Osteocyte (in vitro differentiated cells): Measurements from ENCODE around the gene CCDC141. TPM values are rescaled to one million over a fixed set of nuclear protein-coding genes. Genes with fewer than 3 reads are reported as not detected.

Experiments used
- DNase-seq: peaks from one replicate; pipeline ENCODE4 v3.0.0; 2021; ENCODE audit warnings: mixed read lengths; ENCODE audit not compliant: unreplicated experiment; ENCODE audit errors: extremely low spot score
- H3K27ac Mint-ChIP-seq: one replicate; pipeline ENCODE4 v1.8.0; 2021; ENCODE audit warnings: mild to moderate bottlenecking, mixed read lengths; ENCODE audit not compliant: unreplicated experiment
- H3K27me3 Mint-ChIP-seq: one replicate; pipeline ENCODE4 v1.8.0; 2021; ENCODE audit warnings: mixed read lengths; ENCODE audit not compliant: unreplicated experiment
- H3K36me3 Mint-ChIP-seq: one replicate; pipeline ENCODE4 v1.8.0; 2021; ENCODE audit warnings: mixed read lengths; ENCODE audit not compliant: unreplicated experiment
- H3K4me1 Mint-ChIP-seq: one replicate; pipeline ENCODE4 v1.8.0; 2021; ENCODE audit warnings: mixed read lengths; ENCODE audit not compliant: unreplicated experiment
- H3K4me3 Mint-ChIP-seq: one replicate; pipeline ENCODE4 v1.8.0; 2021; ENCODE audit warnings: mild to moderate bottlenecking, moderate library complexity, mixed read lengths; ENCODE audit not compliant: unreplicated experiment
- H3K9me3 Mint-ChIP-seq: one replicate; pipeline ENCODE4 v1.8.0; 2021; ENCODE audit warnings: mixed read lengths; ENCODE audit not compliant: unreplicated experiment
- total RNA-seq: library from RNA; stranded (reverse); gene quantifications from 2 replicates; pipeline ENCODE4 v1.2.1, GENCODE V29; 2021
- TF ChIP-seq, protein P1 (sequence below): fragments of 200-600 bp; sonication (generic); IDR thresholded peaks from 2 replicates; pipeline ENCODE4 v1.5.0; 2021; ENCODE audit warnings: antibody characterized with exemption, mild to moderate bottlenecking, moderate library complexity

CCDC141 gene
- total RNA-seq, 1 donor from 2014 or later, result not detected

DNA sequence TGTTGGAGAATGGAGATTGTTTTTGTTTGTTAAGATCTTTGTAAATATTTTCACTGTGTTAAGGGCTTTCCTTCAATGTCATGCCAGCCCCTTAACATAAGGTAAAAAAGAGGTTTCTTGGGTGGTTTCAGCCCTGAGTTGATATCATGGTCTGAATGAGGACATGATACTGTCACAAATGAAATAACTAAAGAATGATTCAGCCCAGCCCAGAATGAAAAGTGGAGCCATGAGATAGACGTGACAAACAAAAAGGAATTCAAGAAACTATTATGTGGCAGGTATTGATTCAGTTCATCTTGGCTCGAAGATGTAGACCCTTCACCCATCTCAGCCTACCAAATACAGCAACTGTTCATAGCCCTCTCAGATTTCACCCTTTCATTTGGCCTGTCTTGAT, 154.1 kb downstream of the CCDC141 start:
- H3K27ac Mint-ChIP-seq, result no peak overlapping the region
- DNase-seq, result no peak
- H3K36me3 Mint-ChIP-seq, result no peaks in the 10 kb centered on the region
- H3K27me3 Mint-ChIP-seq, result peaks cover 37% of the 10 kb centered on the region
- TF ChIP-seq, protein P1, sequence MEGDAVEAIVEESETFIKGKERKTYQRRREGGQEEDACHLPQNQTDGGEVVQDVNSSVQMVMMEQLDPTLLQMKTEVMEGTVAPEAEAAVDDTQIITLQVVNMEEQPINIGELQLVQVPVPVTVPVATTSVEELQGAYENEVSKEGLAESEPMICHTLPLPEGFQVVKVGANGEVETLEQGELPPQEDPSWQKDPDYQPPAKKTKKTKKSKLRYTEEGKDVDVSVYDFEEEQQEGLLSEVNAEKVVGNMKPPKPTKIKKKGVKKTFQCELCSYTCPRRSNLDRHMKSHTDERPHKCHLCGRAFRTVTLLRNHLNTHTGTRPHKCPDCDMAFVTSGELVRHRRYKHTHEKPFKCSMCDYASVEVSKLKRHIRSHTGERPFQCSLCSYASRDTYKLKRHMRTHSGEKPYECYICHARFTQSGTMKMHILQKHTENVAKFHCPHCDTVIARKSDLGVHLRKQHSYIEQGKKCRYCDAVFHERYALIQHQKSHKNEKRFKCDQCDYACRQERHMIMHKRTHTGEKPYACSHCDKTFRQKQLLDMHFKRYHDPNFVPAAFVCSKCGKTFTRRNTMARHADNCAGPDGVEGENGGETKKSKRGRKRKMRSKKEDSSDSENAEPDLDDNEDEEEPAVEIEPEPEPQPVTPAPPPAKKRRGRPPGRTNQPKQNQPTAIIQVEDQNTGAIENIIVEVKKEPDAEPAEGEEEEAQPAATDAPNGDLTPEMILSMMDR, result no peak
- H3K9me3 Mint-ChIP-seq, result no peaks in the 10 kb centered on the region
- no peaks in the 10 kb centered on the region for H3K4me1 Mint-ChIP-seq
- no peak overlapping the region for H3K4me3 Mint-ChIP-seq

GRCh38 chr2:178895171-178895570, 154.8 kb downstream of the CCDC141 start:
- Mint-ChIP-seq H3K36me3 (no peaks in the 10 kb centered on the region), H3K4me3 (no peak overlapping the region), H3K4me1 (no peaks in the 10 kb centered on the region), H3K9me3 (no peaks in the 10 kb centered on the region), H3K27ac (no peak overlapping the region), H3K27me3 (peaks cover 37% of the 10 kb centered on the region)
- no peak for DNase-seq
- TF ChIP-seq, protein P1, result no peak

DNA sequence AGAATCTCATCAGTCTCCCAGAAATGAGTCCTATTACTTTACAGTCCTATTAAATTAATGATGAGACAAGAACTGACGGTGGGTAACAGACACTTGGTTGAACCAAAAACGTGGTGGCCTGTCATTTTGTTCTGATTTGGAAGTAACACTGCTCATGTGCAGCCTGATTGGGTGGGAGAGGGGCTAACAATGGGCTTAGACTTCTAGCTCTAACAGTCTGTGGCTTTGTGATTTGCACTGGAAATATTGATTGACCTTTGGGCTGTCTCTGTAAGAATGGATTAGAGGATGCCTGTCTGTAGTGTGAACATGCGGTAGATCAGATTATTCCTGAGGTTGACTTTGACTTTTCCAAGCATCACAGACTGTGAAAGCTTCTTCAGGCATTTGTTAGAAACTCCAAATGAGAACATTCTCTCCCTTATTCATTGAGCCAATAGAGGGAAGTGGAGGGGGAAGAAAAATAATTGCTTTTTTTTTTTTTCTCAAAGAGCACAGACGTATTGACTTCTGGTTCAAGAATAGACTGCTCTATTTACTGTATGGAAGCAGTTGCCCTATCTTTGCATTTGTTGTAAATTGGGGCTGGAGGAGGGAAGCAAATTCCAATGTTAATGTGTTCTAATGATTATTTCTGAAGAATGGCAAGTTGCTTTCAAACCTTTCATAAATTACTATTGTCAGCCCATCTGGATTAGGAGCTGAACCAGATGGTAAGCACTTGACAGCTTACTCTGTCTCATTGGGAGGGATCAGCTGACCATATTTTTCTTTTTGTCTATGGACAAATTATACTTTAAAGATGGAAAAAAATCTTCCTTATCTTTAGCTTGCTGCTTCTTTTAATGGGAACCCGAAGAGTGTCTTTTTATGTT, 156.9 kb downstream of the CCDC141 start:
- Mint-ChIP-seq H3K4me3 (no peak overlapping the region), H3K9me3 (no peaks in the 10 kb centered on the region), H3K27ac (no peak overlapping the region), H3K27me3 (peaks cover 48% of the 10 kb centered on the region), H3K36me3 (no peaks in the 10 kb centered on the region), H3K4me1 (no peaks in the 10 kb centered on the region)
- no peak for DNase-seq
- TF ChIP-seq, protein P1, result no peak

DNA sequence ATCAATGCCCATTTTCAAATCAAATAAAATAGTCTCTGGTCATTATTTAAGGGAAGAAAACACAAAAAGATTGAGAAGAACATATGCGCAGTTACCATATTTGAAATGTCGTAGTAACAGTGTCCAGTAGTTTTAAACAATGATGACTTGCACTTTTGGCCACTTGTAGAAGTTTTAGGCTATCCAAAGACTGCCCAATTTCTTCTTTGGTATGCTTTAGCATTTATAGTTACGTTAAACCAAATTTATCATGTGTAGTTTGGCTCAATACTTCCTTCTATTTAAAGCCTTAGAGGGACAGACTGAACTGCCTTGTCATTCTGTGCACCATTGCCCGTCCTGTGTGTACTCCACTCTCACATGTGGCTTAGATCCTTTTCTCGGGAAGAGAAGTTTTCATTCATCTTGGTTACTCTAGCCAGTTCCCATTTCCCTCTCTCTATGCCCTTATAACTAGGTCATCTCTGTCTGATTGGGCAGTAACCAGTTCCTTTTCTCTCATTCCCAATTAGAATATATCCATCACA, 157.9 kb downstream of the CCDC141 start:
- no peaks in the 10 kb centered on the region for H3K4me1 Mint-ChIP-seq
- TF ChIP-seq, protein P1, result no peak
- H3K4me3 Mint-ChIP-seq, result no peak overlapping the region
- no peaks in the 10 kb centered on the region for H3K9me3 Mint-ChIP-seq
- H3K27ac Mint-ChIP-seq, result no peak overlapping the region
- DNase-seq, result no peak
- peaks cover 49% of the 10 kb centered on the region for H3K27me3 Mint-ChIP-seq
- H3K36me3 Mint-ChIP-seq, result no peaks in the 10 kb centered on the region

- Mint-ChIP-seq H3K27me3 (peaks cover 48% of the 10 kb centered on the region), H3K9me3 (no peaks in the 10 kb centered on the region), H3K27ac (no peak overlapping the region), H3K36me3 (no peaks in the 10 kb centered on the region), H3K4me3 (no peak overlapping the region), H3K4me1 (no peaks in the 10 kb centered on the region)
- TF ChIP-seq, protein P1, result peak; percentile 87
- no peak for DNase-seq
Measured at GRCh38 chr2:178891265-178891958, 158.5 kb downstream of the CCDC141 start.
